Fibroblast of lung (primary cell): ENCODE measurements around the gene CAMK1D.

Experiments used
- CTCF ChIP-seq, 2 donors: IDR thresholded peaks in 1 of 2; conservative IDR thresholded peaks in 1 of 2; 1 replicate in 1 of 2; 2 replicates in 1 of 2; pipeline ENCODE4 v1.5.1; 2011 to 2012; ENCODE audit warnings: low read length in 2 of 2, control low read depth in 1 of 2, inconsistent platforms in 1 of 2, low read depth in 1 of 2, mild to moderate bottlenecking in 1 of 2
- EZH2 ChIP-seq: IDR thresholded peaks from 2 replicates; pipeline ENCODE4 v1.5.1; 2012; ENCODE audit warnings: low read length, control low read depth, mild to moderate bottlenecking; ENCODE audit errors: missing control alignments

DNA sequence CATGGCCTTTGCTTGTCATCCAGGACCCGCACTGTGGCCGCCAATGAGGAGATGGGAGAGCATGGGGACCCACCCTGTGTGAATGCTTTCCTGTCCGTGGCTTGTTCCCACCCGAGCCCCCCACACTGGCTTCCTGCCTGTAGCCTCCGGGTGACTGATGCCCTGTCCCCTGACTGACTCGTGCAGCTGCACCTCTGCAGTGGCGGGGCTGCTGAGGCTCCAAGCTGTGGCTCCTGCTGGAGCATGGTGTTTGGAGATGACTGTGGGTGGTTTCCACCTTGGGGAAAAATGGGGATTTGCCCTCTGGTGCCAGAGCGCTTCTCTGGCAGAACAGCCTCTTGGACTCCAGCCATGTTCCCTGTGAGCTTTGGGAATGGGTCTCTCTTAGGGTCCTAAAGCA is 2.1 kb downstream of the CAMK1D start:
- TF ChIP-seq CTCF (conservative IDR thresholded peaks at IDR 0.05 in 1 of 2, IDR thresholded peaks at IDR 0.05 in 1 of 2; ENCODE audit: low read depth in 1 of 2, low read length in 2 of 2) (no peak), EZH2 (no peak)
